ENCODE data around the gene ELL. TPM values are rescaled to one million over a fixed set of nuclear protein-coding genes. Genes with fewer than 3 reads are reported as not detected.

ELL gene
- total RNA-seq, 1 experiment from 2014 or later, result 17.0 TPM

DNA sequence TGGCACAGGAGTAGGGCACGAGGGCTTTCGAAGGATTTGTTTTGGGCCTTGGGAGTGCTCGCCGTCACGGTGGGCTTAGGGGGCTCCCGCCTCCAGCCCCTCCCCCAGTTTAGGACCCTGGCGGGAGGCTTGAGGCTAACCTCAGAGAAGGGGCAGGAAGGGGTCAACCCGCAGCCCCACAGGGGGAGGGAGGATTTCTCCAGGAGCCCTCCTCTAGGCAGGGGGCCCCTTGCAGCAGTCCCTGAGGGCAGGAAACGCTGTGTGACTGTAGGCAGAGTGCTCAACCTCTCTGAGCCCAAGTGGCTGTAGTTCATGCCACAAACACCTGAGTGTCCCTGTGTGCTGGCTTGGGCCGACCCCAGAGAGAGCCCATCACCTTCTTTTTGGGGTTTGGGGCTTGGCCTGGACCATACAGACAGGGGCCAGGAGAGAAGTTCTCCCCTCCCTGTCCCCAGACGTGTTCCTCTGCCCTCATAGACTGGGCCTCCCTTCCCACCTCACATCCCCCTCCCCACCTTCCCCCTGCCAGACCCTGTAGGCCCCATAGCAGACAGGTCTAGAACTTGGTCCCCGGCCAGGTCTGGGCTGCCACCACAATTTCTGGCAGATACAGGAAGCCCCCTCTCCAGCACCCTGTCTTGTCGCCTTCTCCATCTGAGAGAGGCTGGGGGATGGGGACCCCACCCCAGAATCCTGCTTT, 92.0 kb downstream of the ELL start:
- H3K27me3 ChIP-seq (ENCODE audit: insufficient read depth, low read length), result no peaks in the 10 kb centered on the region
- peaks cover 24 to 29% of the 10 kb centered on the region in 2 experiments for H3K4me1 Mint-ChIP-seq
- H2BK120ac ChIP-seq (ENCODE audit: low read depth, low read length, poor library complexity, severe bottlenecking), result no peak overlapping the region
- H2BK12ac ChIP-seq (ENCODE audit: insufficient read length, low read depth, low read length), result no peak overlapping the region
- no peak overlapping the region for H3T11ph ChIP-seq (ENCODE audit: low read length)
- H3K79me1 ChIP-seq (ENCODE audit: insufficient read depth, low read depth, low read length, poor library complexity, severe bottlenecking), result no peaks in the 10 kb centered on the region
- no peak overlapping the region for H4K91ac ChIP-seq (ENCODE audit: insufficient read length, low read depth, low read length)
- H3K27me3 Mint-ChIP-seq (ENCODE audit: low read depth), result peaks cover 3% of the 10 kb centered on the region; the same call in 1 of the 2 replicates
- TF ChIP-seq, protein P1, sequence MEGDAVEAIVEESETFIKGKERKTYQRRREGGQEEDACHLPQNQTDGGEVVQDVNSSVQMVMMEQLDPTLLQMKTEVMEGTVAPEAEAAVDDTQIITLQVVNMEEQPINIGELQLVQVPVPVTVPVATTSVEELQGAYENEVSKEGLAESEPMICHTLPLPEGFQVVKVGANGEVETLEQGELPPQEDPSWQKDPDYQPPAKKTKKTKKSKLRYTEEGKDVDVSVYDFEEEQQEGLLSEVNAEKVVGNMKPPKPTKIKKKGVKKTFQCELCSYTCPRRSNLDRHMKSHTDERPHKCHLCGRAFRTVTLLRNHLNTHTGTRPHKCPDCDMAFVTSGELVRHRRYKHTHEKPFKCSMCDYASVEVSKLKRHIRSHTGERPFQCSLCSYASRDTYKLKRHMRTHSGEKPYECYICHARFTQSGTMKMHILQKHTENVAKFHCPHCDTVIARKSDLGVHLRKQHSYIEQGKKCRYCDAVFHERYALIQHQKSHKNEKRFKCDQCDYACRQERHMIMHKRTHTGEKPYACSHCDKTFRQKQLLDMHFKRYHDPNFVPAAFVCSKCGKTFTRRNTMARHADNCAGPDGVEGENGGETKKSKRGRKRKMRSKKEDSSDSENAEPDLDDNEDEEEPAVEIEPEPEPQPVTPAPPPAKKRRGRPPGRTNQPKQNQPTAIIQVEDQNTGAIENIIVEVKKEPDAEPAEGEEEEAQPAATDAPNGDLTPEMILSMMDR (conservative IDR thresholded peaks at IDR 0.05), result no peak
- no peak overlapping the region for H4K8ac ChIP-seq (replicated peaks; ENCODE audit: insufficient read length, low read depth, low read length)
- H3K23ac ChIP-seq (ENCODE audit: insufficient read length, low read depth, low read length), result no peak overlapping the region
- peak overlapping the region; percentile 52 to 74 for H3K4me3 Mint-ChIP-seq
- H3K9me3 ChIP-seq (ENCODE audit: control insufficient read depth, low read depth, low read length), result no peaks in the 10 kb centered on the region
- H3K56ac ChIP-seq (ENCODE audit: insufficient read length, low read depth, low read length), result no peak overlapping the region
- no peaks in the 10 kb centered on the region; the same call in 1 of the 2 replicates for H3K4me1 ChIP-seq (ENCODE audit: insufficient read depth, low read length)
- no peak overlapping the region for H2BK20ac ChIP-seq (ENCODE audit: low read depth, low read length, poor library complexity, severe bottlenecking)
- no peak overlapping the region for H2AK5ac ChIP-seq (ENCODE audit: insufficient read length, low read length)
- H2BK5ac ChIP-seq (ENCODE audit: insufficient read length, low read length), result no peak overlapping the region
- no peak overlapping the region for H3K4ac ChIP-seq (ENCODE audit: low read depth, low read length)
- peaks cover 0 to 5% (median 5%) of the 10 kb centered on the region in 3 experiments; a peak in 4 of 7 replicates for H3K36me3 Mint-ChIP-seq (ENCODE audit: insufficient read depth in 1 of 3, low read depth in 3 of 3)
- H3K9ac ChIP-seq (ENCODE audit: extremely low read depth, insufficient read length, low read length), result no peak overlapping the region
- H4K5ac ChIP-seq (ENCODE audit: insufficient read length, low read depth, low read length), result no peak overlapping the region
- peaks cover 5% of the 10 kb centered on the region for H3K23me2 ChIP-seq (ENCODE audit: insufficient read length, low read depth, low read length, poor library complexity, severe bottlenecking)
- no peak overlapping the region for H2BK15ac ChIP-seq (ENCODE audit: low read depth, low read length)
- no peak overlapping the region for H3K18ac ChIP-seq (ENCODE audit: insufficient read length, low read depth, low read length)
- no peak overlapping the region for H3K4me2 ChIP-seq (ENCODE audit: insufficient read depth, insufficient read length, low read length)
- no peak overlapping the region for H2AFZ ChIP-seq (ENCODE audit: low read length)
- WGBS (ENCODE audit: extremely low coverage, insufficient read length, low lambda C conversion rate), result no CpG with 5 or more reads among the region's 13 CpGs
- H3K9me3 Mint-ChIP-seq, result no peaks in the 10 kb centered on the region
- no peak overlapping the region for H3K27ac ChIP-seq (ENCODE audit: insufficient read length, low read depth, low read length)
- H4K20me1 ChIP-seq (ENCODE audit: control insufficient read depth, insufficient read depth, insufficient read length), result peaks cover under 1% of the 10 kb centered on the region
- DNase-seq, result no peak
- H3K79me2 ChIP-seq (ENCODE audit: insufficient read depth, low read length), result no peaks in the 10 kb centered on the region
- no peak overlapping the region for H3K14ac ChIP-seq (ENCODE audit: insufficient read depth, low read length)
- H3K27ac Mint-ChIP-seq, result peak overlapping the region in 1 of 3 experiments; percentile 86; a peak in 1 of 7 replicates
